GM19099 (cell line): Measurements from ENCODE around the gene JMY.

ENCODE experiments used
- POLR2A ChIP-seq: IDR thresholded peaks from 3 replicates; pipeline ENCODE4 v1.6.1; 2011; ENCODE audit warnings: low read depth; ENCODE audit not compliant: insufficient read length; ENCODE audit errors: extremely low read depth

JMY gene

GRCh38 chr5:79235634-79236361 lies at the start of gene JMY:
Gene JMY, plus strand, starts transcription at chr5:79236131. Its CDS starts 520 bp downstream, at chr5:79236651.
- peak; percentile 88 for TF ChIP-seq POLR2A

- no peak for TF ChIP-seq POLR2A
Measured at GRCh38 chr5:79186455-79186854, 49.5 kb upstream of the JMY start.

- no peak for TF ChIP-seq POLR2A
Measured at GRCh38 chr5:79189439-79190234, 46.3 kb upstream of the JMY start.

- TF ChIP-seq POLR2A = no peak
Measured at GRCh38 chr5:79190235-79190529, 45.7 kb upstream of the JMY start.

GRCh38 chr5:79191457-79191856 lies 44.5 kb upstream of the JMY start:
- no peak for TF ChIP-seq POLR2A

GRCh38 chr5:79193643-79194042 lies 42.3 kb upstream of the JMY start:
- TF ChIP-seq POLR2A = no peak

GRCh38 chr5:79200573-79201183 lies 35.3 kb upstream of the JMY start:
- no peak for TF ChIP-seq POLR2A

GRCh38 chr5:79201206-79201605 lies 34.7 kb upstream of the JMY start:
- no peak for TF ChIP-seq POLR2A

GRCh38 chr5:79202076-79202475 lies 33.9 kb upstream of the JMY start:
- no peak for TF ChIP-seq POLR2A

- TF ChIP-seq POLR2A = no peak
Measured at GRCh38 chr5:79205965-79206364, 30.0 kb upstream of the JMY start.

- no peak for TF ChIP-seq POLR2A
Measured at GRCh38 chr5:79206541-79206940, 29.4 kb upstream of the JMY start.

GRCh38 chr5:79209505-79209904 lies 26.4 kb upstream of the JMY start:
- TF ChIP-seq POLR2A = no peak

- TF ChIP-seq POLR2A = no peak
Measured at GRCh38 chr5:79224286-79224984, 11.5 kb upstream of the JMY start.

- no peak for TF ChIP-seq POLR2A
Measured at GRCh38 chr5:79225026-79225425, 10.9 kb upstream of the JMY start.

GRCh38 chr5:79225441-79225840 lies 10.5 kb upstream of the JMY start:
- no peak for TF ChIP-seq POLR2A
